ENCODE measurements around the gene IL1R2. TPM values are rescaled to one million over a fixed set of nuclear protein-coding genes. Genes with fewer than 3 reads are reported as not detected.

IL1R2 gene
- total RNA-seq, 2 experiments from 2014 or later: 1.1 TPM; not detected in 1

- Mint-ChIP-seq H3K27me3 (no peaks in the 10 kb centered on the region), H3K27ac (peak overlapping the region; percentile 47), H3K9me3 (peaks cover 4% of the 10 kb centered on the region), H3K4me1 (ENCODE audit: low read depth) (peaks cover 37% of the 10 kb centered on the region), H3K4me3 (no peak overlapping the region), H3K36me3 (ENCODE audit: low read depth) (no peaks in the 10 kb centered on the region)
- intact Hi-C loops (cut with micrococcal nuclease): no loop called here
- DNase-seq (peak; percentile 25), ATAC-seq (peak; percentile 62)
- POLR2A ChIA-PET: interaction anchor here (1.1 kb wide), 1 partner anchor 204 kb away, joined by 3 read pairs; no protein-coding TSS in a partner anchor
- TF ChIP-seq CTCF (IDR thresholded peaks at IDR 0.05): no peak
- CTCF ChIA-PET: interaction anchor here (0.9 to 4.4 kb wide), 7 partner anchors 13 to 411 kb away, joined by 3 to 25 read pairs (median 6); no protein-coding TSS in a partner anchor
Observed at GRCh38 chr2:102033031-102033749, 41.4 kb downstream of the IL1R2 start.

GRCh38 chr2:102033750-102034682 is 42.3 kb downstream of the IL1R2 start:
- H3K9me3 Mint-ChIP-seq: peaks cover 4% of the 10 kb centered on the region
- H3K4me1 Mint-ChIP-seq (ENCODE audit: low read depth): peaks cover 30% of the 10 kb centered on the region
- DNase-seq (no peak), ATAC-seq (no peak)
- no peaks in the 10 kb centered on the region for H3K36me3 Mint-ChIP-seq (ENCODE audit: low read depth)
- peak overlapping the region; percentile 47 for H3K27ac Mint-ChIP-seq
- TF ChIP-seq CTCF (IDR thresholded peaks at IDR 0.05): no peak
- ChIA-PET POLR2A (interaction anchor here (0.6 to 0.9 kb wide), 2 partner anchors 49 to 479 kb away, joined by 3 to 4 read pairs; no protein-coding TSS in a partner anchor), CTCF (interaction anchor here (0.6 to 4.4 kb wide), 8 partner anchors 13 to 410 kb away, joined by 3 to 25 read pairs (median 5); no protein-coding TSS in a partner anchor)
- intact Hi-C loops (cut with micrococcal nuclease): no loop called here
- H3K27me3 Mint-ChIP-seq: no peaks in the 10 kb centered on the region
- no peak overlapping the region for H3K4me3 Mint-ChIP-seq

- Mint-ChIP-seq H3K27ac (no peak overlapping the region), H3K4me3 (no peak overlapping the region), H3K27me3 (no peaks in the 10 kb centered on the region), H3K36me3 (ENCODE audit: low read depth) (no peaks in the 10 kb centered on the region), H3K9me3 (peaks cover 4% of the 10 kb centered on the region), H3K4me1 (ENCODE audit: low read depth) (peaks cover 30% of the 10 kb centered on the region)
- intact Hi-C loops (cut with micrococcal nuclease): no loop called here
- ChIA-PET POLR2A (interaction anchor here (0.6 to 0.9 kb wide), 3 partner anchors 48 to 669 kb away, joined by 3 to 4 read pairs (median 3); no protein-coding TSS in a partner anchor), CTCF (interaction anchor here (1.6 to 4.4 kb wide), 4 partner anchors 14 to 206 kb away, joined by 4 to 25 read pairs (median 14); no protein-coding TSS in a partner anchor)
- DNase-seq: no peak
- no peak for TF ChIP-seq CTCF (IDR thresholded peaks at IDR 0.05)
- ATAC-seq: no peak
Observed at GRCh38 chr2:102034683-102035548, 43.2 kb downstream of the IL1R2 start.

GRCh38 chr2:102037681-102038080 is 45.9 kb downstream of the IL1R2 start:
- no peak overlapping the region for H3K4me3 Mint-ChIP-seq
- peaks cover 2% of the 10 kb centered on the region for H3K27me3 Mint-ChIP-seq
- no peak for TF ChIP-seq CTCF (IDR thresholded peaks at IDR 0.05)
- ATAC-seq: no peak
- intact Hi-C loops (cut with micrococcal nuclease): no loop called here
- H3K36me3 Mint-ChIP-seq (ENCODE audit: low read depth): no peaks in the 10 kb centered on the region
- DNase-seq: no peak
- no peak overlapping the region for H3K27ac Mint-ChIP-seq
- H3K9me3 Mint-ChIP-seq: peaks cover 4% of the 10 kb centered on the region
- H3K4me1 Mint-ChIP-seq (ENCODE audit: low read depth): peaks cover 34% of the 10 kb centered on the region
- ChIA-PET CTCF (interaction anchor here (0.7 to 1.6 kb wide), 3 partner anchors 18 to 154 kb away, joined by 3 to 8 read pairs (median 3); no protein-coding TSS in a partner anchor), POLR2A (no interaction called here)
